H1 (cell line): ENCODE measurements around the gene PXN. TPM values are rescaled to one million over a fixed set of nuclear protein-coding genes. Genes with fewer than 3 reads are reported as not detected.

ENCODE experiments used
- CTCF ChIA-PET: fragments of 300-600 bp; sonication (Branson Sonifier 250); formaldehyde crosslinking; loops from one replicate; lab custom pipeline; 2021; ENCODE audit not compliant: partially characterized antibody; lab: Charles Lee
- POLR2A ChIA-PET: fragments of 300-600 bp; sonication (Branson Sonifier 250); formaldehyde crosslinking; loops from one replicate; lab custom pipeline; 2021; ENCODE audit warnings: inconsistent platforms; ENCODE audit not compliant: partially characterized antibody; lab: Charles Lee
- DNase-seq, 2 experiments: peaks; one replicate each; pipeline versions ENCODE4 v3.0.0 to v3.0.0-alpha.2; 2010 to 2022; ENCODE audit warnings: low spot score in 2 of 2, low read depth in 1 of 2, mixed read lengths in 1 of 2
- FAIRE-seq: peaks from 2 replicates; lab custom pipeline; 2011; peaks lifted over from hg19 to GRCh38; lab: Jason Lieb, UNC
- H2AFZ ChIP-seq: 2 replicates; pipeline ENCODE4 v1.8.1; 2012; ENCODE audit warnings: low read length, inconsistent platforms
- H2AK5ac ChIP-seq: 2 replicates; pipeline ENCODE4 v1.6.1; 2013; ENCODE audit warnings: low read depth, low read length
- H2BK120ac ChIP-seq: replicated peaks from 2 replicates; pipeline ENCODE3; 2013; ENCODE audit warnings: low read depth, low read length, inconsistent platforms
- H2BK12ac ChIP-seq: 2 replicates; pipeline ENCODE4 v1.6.1; 2013; ENCODE audit warnings: low read depth, low read length
- H2BK15ac ChIP-seq: 2 replicates; pipeline ENCODE4 v1.6.1; 2013; ENCODE audit warnings: low read length
- H2BK20ac ChIP-seq: 2 replicates; pipeline ENCODE4 v1.6.1; 2013; ENCODE audit warnings: low read length
- H2BK5ac ChIP-seq: 2 replicates; pipeline ENCODE4 v1.6.1; 2013; ENCODE audit warnings: low read depth, low read length
- H3K14ac ChIP-seq: 2 replicates; pipeline ENCODE4 v1.6.1; 2013; ENCODE audit warnings: inconsistent platforms; ENCODE audit not compliant: insufficient read length
- H3K18ac ChIP-seq: 2 replicates; pipeline ENCODE4 v1.6.1; 2013; ENCODE audit warnings: low read length; ENCODE audit errors: extremely low read depth
- H3K23ac ChIP-seq: 2 replicates; pipeline ENCODE4 v1.6.1; 2013; ENCODE audit warnings: inconsistent platforms; ENCODE audit not compliant: insufficient read length
- H3K23me2 ChIP-seq: 2 replicates; pipeline ENCODE4 v1.6.1; 2013; ENCODE audit warnings: low read depth, low read length
- H3K27ac ChIP-seq: 2 replicates; pipeline ENCODE4 v1.6.1; 2011; ENCODE audit warnings: low read depth, low read length, inconsistent platforms
- H3K27me3 ChIP-seq, 4 experiments: replicated peaks in 1 of 4; 1 replicate in 1 of 4; 2 replicates in 3 of 4; pipeline versions ENCODE4 v1.6.1 to v1.8.1; 2011 to 2013; ENCODE audit warnings: low read length in 3 of 4, mild to moderate bottlenecking in 3 of 4, inconsistent platforms in 2 of 4, mixed read lengths in 2 of 4, moderate library complexity in 1 of 4; ENCODE audit not compliant: control insufficient read depth in 3 of 4, insufficient read depth in 3 of 4; ENCODE audit errors: extremely low read depth in 1 of 4
- H3K36me3 ChIP-seq, 4 experiments: 2 replicates each; pipeline versions ENCODE4 v1.6.1 to v1.8.1; 2011 to 2013; ENCODE audit warnings: mild to moderate bottlenecking in 4 of 4, low read length in 3 of 4, moderate library complexity in 2 of 4, control low read depth in 1 of 4, inconsistent platforms in 1 of 4; ENCODE audit not compliant: insufficient read depth in 4 of 4, control insufficient read depth in 2 of 4
- H3K4ac ChIP-seq: replicated peaks from 2 replicates; pipeline ENCODE3; 2013; ENCODE audit warnings: low read length, low read depth, mixed read lengths, inconsistent platforms; ENCODE audit not compliant: insufficient read length
- H3K4me1 ChIP-seq, 4 experiments: replicated peaks in 1 of 4; 1 replicate in 1 of 4; 2 replicates in 3 of 4; pipeline versions ENCODE4 v1.6.1 to v1.8.1; 2011 to 2013; ENCODE audit warnings: low read length in 3 of 4, inconsistent platforms in 2 of 4, mixed read lengths in 1 of 4; ENCODE audit not compliant: insufficient read depth in 4 of 4, control insufficient read depth in 3 of 4
- H3K4me2 ChIP-seq, 2 experiments: 2 replicates each; pipeline versions ENCODE4 v1.6.1 to v1.8.1; 2011 to 2013; ENCODE audit warnings: low read depth in 2 of 2, low read length in 2 of 2, control low read depth in 1 of 2, inconsistent platforms in 1 of 2, mild to moderate bottlenecking in 1 of 2; ENCODE audit not compliant: insufficient read depth in 1 of 2
- H3K4me3 ChIP-seq, 4 experiments: fragments of 200-600, 300-600 bp in 1 of 4; sonication (generic), shearing (Covaris generic), sonication (Bioruptor Twin) in 1 of 4; 2 replicates each; pipeline versions ENCODE4 v1.5.1 to v1.8.1; 2011 to 2016; ENCODE audit warnings: low read length in 4 of 4, low read depth in 3 of 4, control low read depth in 2 of 4, inconsistent platforms in 2 of 4, mild to moderate bottlenecking in 2 of 4, mixed read lengths in 1 of 4, moderate library complexity in 1 of 4; ENCODE audit not compliant: insufficient read depth in 2 of 4; ENCODE audit errors: extremely low read depth in 1 of 4
- H3K56ac ChIP-seq: replicated peaks from 2 replicates; pipeline ENCODE3; 2013; ENCODE audit warnings: low read depth, mild to moderate bottlenecking, mixed read lengths, low read length, inconsistent platforms; ENCODE audit not compliant: insufficient read length
- H3K79me1 ChIP-seq: 2 replicates; pipeline ENCODE4 v1.6.1; 2013; ENCODE audit warnings: low read depth, low read length, control low read depth
- H3K79me2 ChIP-seq, 2 experiments: 2 replicates each; pipeline versions ENCODE4 v1.6.1 to v1.8.1; 2012 to 2013; ENCODE audit warnings: low read length in 2 of 2, mild to moderate bottlenecking in 2 of 2, inconsistent platforms in 1 of 2; ENCODE audit not compliant: insufficient read depth in 2 of 2, control insufficient read depth in 1 of 2
- H3K9ac ChIP-seq, 4 experiments: replicated peaks in 1 of 4; 1 replicate in 1 of 4; 2 replicates in 3 of 4; pipeline versions ENCODE4 v1.6.1 to v1.8.1; 2011 to 2013; ENCODE audit warnings: low read depth in 3 of 4, low read length in 3 of 4, control low read depth in 2 of 4, mild to moderate bottlenecking in 2 of 4, moderate library complexity in 2 of 4, inconsistent platforms in 1 of 4; ENCODE audit errors: extremely low read depth in 1 of 4
- H3K9me3 ChIP-seq, 2 experiments: 2 replicates each; pipeline versions ENCODE4 v1.6.1 to v1.8.1; 2012 to 2013; ENCODE audit warnings: mild to moderate bottlenecking in 2 of 2, moderate library complexity in 2 of 2, control low read depth in 1 of 2, inconsistent platforms in 1 of 2, low read depth in 1 of 2, low read length in 1 of 2, mixed read lengths in 1 of 2; ENCODE audit not compliant: insufficient read depth in 2 of 2
- H4K20me1 ChIP-seq, 2 experiments: replicated peaks in 1 of 2; 2 replicates each; pipeline versions ENCODE3 to v1.8.1; 2011 to 2013; ENCODE audit warnings: inconsistent platforms in 2 of 2, low read length in 2 of 2, mild to moderate bottlenecking in 1 of 2; ENCODE audit not compliant: insufficient read depth in 2 of 2, control insufficient read depth in 1 of 2
- H4K5ac ChIP-seq: 2 replicates; pipeline ENCODE4 v1.6.1; 2013; ENCODE audit warnings: low read length, low read depth, mixed read lengths, inconsistent platforms; ENCODE audit not compliant: insufficient read length
- H4K8ac ChIP-seq: 2 replicates; pipeline ENCODE4 v1.8.0; 2013; ENCODE audit warnings: mild to moderate bottlenecking, moderate library complexity, low read length, inconsistent platforms; ENCODE audit not compliant: insufficient read depth; ENCODE audit errors: extremely low read depth
- H4K91ac ChIP-seq: replicated peaks from 2 replicates; pipeline ENCODE3; 2013; ENCODE audit warnings: low read length, mixed read lengths, inconsistent platforms; ENCODE audit not compliant: insufficient read length
- CTBP2 ChIP-seq: IDR thresholded peaks from 2 replicates; pipeline ENCODE4 v1.7.0; 2011; ENCODE audit warnings: borderline replicate concordance, mild to moderate bottlenecking, moderate library complexity, mixed read lengths, low read length; ENCODE audit not compliant: insufficient read depth, insufficient read length
- WGBS, 2 experiments: shearing (Covaris generic) in 1 of 2; methylation state at CpG; one replicate each; pipeline versions ENCODE4 v1.1.6 to v1.1.7; 2013 to 2015; ENCODE audit warnings: low lambda C conversion rate in 2 of 2, mixed read lengths in 2 of 2, inconsistent platforms in 1 of 2, low coverage in 1 of 2, missing lambda C conversion rate in 1 of 2; ENCODE audit not compliant: insufficient replicate concordance in 2 of 2, insufficient coverage in 1 of 2, insufficient read length in 1 of 2; ENCODE audit errors: extremely low coverage in 1 of 2, missing lambda C conversion rate in 1 of 2; 5-methylcytosine and 5-hydroxymethylcytosine counted together
- polyA plus RNA-seq, 7 experiments: library from polyadenylated mRNA; depleted of rRNA in 3 of 7; stranded (reverse) in 5 of 7; unstranded in 2 of 7; fragments of >200 nt in 5 of 7; fragments of 200-250 nt in 2 of 7; gene quantifications; 1 replicate in 5 of 7; 2 replicates in 1 of 7; 4 replicates in 1 of 7; pipeline versions ENCODE4 v1.2.1 to v1.2.3, GENCODE V29; 2011 to 2013; ENCODE audit warnings: missing spikeins in 2 of 7, mixed read lengths in 2 of 7
- total RNA-seq: library from RNA; stranded (reverse); fragmentation: NEBNext Ultra II Directional; extraction: Animal tissue kit (Norgen Biotek cat#: 25700); gene quantifications from 2 replicates; pipeline ENCODE4 v1.2.1, GENCODE V29; 2021

PXN gene
- total and polyA plus RNA-seq, 2 of the 8 experiments (the other 6 are each of a cell fraction or from before 2014, with no cell fraction given), result 51.0 to 105 TPM

GRCh38 chr12:120238839-120239445, 26.6 kb downstream of the PXN start:
- no peak overlapping the region for H4K91ac ChIP-seq
- H3K9ac ChIP-seq, result no peak overlapping the region; a peak in 1 of 7 replicates
- no peaks in the 10 kb centered on the region for H3K9me3 ChIP-seq
- H3K4me1 ChIP-seq, result peaks cover 11 to 30% (median 13%) of the 10 kb centered on the region in 4 experiments
- TF ChIP-seq CTBP2, result no peak
- no peak overlapping the region for H2BK120ac ChIP-seq
- no peaks in the 10 kb centered on the region for H3K27me3 ChIP-seq
- CTCF ChIA-PET, result interaction anchor here (0.5 to 34.8 kb wide), 4 partner anchors 14 to 70 kb away, joined by 3 to 930 read pairs (median 372); partner anchors contain the start of gene PXN
- H3K23me2 ChIP-seq, result no peaks in the 10 kb centered on the region
- H3K27ac ChIP-seq, result no peak overlapping the region
- no peak overlapping the region for H2AK5ac ChIP-seq
- H3K4me3 ChIP-seq, result no peak overlapping the region
- no peak overlapping the region; the same call in 1 of the 2 replicates for H2BK12ac ChIP-seq
- no peak for FAIRE-seq
- H2BK20ac ChIP-seq, result no peak overlapping the region
- POLR2A ChIA-PET, result interaction anchor here (1.6 to 88.3 kb wide), 3 partner anchors 10 to 122 kb away, joined by 4 to 4270 read pairs (median 4270); partner anchors contain the start of genes GCN1, PXN, RAB35 and RNU4-1
- no peak overlapping the region for H3K4me2 ChIP-seq
- no peak for DNase-seq
- no peak overlapping the region for H4K8ac ChIP-seq
- no peak overlapping the region for H3K14ac ChIP-seq
- peaks cover 23% of the 10 kb centered on the region for H3K79me1 ChIP-seq
- H2BK5ac ChIP-seq, result no peak overlapping the region
- no peaks in the 10 kb centered on the region for H3K36me3 ChIP-seq
- no peak overlapping the region for H3K56ac ChIP-seq
- H3K4ac ChIP-seq, result no peak overlapping the region
- H4K5ac ChIP-seq, result no peak overlapping the region
- H2AFZ ChIP-seq, result no peak overlapping the region
- no peak overlapping the region for H3K23ac ChIP-seq
- peaks cover 6 to 88% of the 10 kb centered on the region in 2 experiments; a peak in 3 of 4 replicates for H3K79me2 ChIP-seq
- WGBS, 2 experiments, result 94% methylated on average over 12 of the region's 12 CpGs; no CpG with 5 or more reads in 1 of the 2 experiments
- no peak overlapping the region for H3K18ac ChIP-seq
- peaks cover 15 to 34% of the 10 kb centered on the region in 2 experiments for H4K20me1 ChIP-seq
- no peak overlapping the region for H2BK15ac ChIP-seq
